ENCODE results near the gene RASSF7. TPM values are rescaled to one million over a fixed set of nuclear protein-coding genes. Genes with fewer than 3 reads are reported as not detected.

The RASSF7 gene
- total and polyA plus RNA-seq, 2 of the 8 experiments (the other 6 are each of a cell fraction or from before 2014, with no cell fraction given): 22.3 to 43.9 TPM

DNA sequence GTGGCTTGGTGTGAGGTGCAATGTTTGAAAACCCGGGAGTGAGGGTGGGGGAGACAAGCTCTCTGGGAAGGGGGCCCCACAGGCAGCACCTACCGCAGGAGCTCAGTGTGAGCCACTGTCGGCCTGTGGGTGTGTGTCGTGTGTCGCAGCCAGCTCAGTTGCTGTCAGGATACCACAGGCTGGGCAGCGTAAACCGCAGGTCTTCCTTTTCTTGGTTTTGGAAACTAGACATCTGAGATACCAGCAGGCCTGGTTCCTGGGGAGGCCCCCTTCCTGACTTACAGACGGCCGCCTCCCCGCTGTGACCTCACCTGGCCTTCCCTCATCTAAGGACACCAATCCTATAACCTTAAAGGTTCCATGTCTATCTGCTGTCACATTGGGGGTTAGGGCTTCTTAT lies 35.6 kb downstream of the RASSF7 start:
- no peak overlapping the region for H3K9ac ChIP-seq (replicated peaks in 1 of 4; ENCODE audit: extremely low read depth in 1 of 4, low read depth in 3 of 4, low read length in 3 of 4)
- no peak for TF ChIP-seq RBBP5 (IDR thresholded peaks at IDR 0.05; ENCODE audit: borderline replicate concordance, low read depth, low read length)
- WGBS, 2 experiments (ENCODE audit: extremely low coverage in 1 of 2, insufficient coverage in 1 of 2, insufficient read length in 1 of 2, insufficient replicate concordance in 2 of 2, low coverage in 1 of 2, low lambda C conversion rate in 2 of 2, missing lambda C conversion rate in 1 of 2): 98% methylated on average over 9 of the region's 10 CpGs; no CpG with 5 or more reads in 1 of the 2 experiments
- peaks cover 20 to 62% (median 50%) of the 10 kb centered on the region in 4 experiments for H3K36me3 ChIP-seq (ENCODE audit: control insufficient read depth in 2 of 4, insufficient read depth in 4 of 4, low read length in 3 of 4)
- no peak overlapping the region for H3K4ac ChIP-seq (replicated peaks; ENCODE audit: insufficient read length, low read depth, low read length)
- H4K5ac ChIP-seq (ENCODE audit: insufficient read length, low read depth, low read length): no peak overlapping the region
- no peaks in the 10 kb centered on the region for H3K9me3 ChIP-seq (ENCODE audit: insufficient read depth in 2 of 2, low read depth in 1 of 2, low read length in 1 of 2)
- no peak overlapping the region for H2AK5ac ChIP-seq (ENCODE audit: low read depth, low read length)
- H3K23ac ChIP-seq (ENCODE audit: insufficient read length): no peak overlapping the region
- ChIA-PET POLR2A (ENCODE audit: partially characterized antibody) (interaction anchor here (0.7 kb wide), 1 partner anchor 15 kb away, joined by 3 read pairs; no protein-coding TSS in a partner anchor), CTCF (ENCODE audit: partially characterized antibody) (interaction anchor here (0.7 to 2.4 kb wide), 9 partner anchors 12 to 167 kb away, joined by 3 to 8 read pairs (median 3); partner anchors contain the start of gene SCT)
- no peaks in the 10 kb centered on the region for H3K4me1 ChIP-seq (replicated peaks in 1 of 4; ENCODE audit: control insufficient read depth in 3 of 4, insufficient read depth in 4 of 4, low read length in 3 of 4)
- H3K56ac ChIP-seq (replicated peaks; ENCODE audit: insufficient read length, low read depth, low read length): no peak overlapping the region
- no peak overlapping the region for H4K91ac ChIP-seq (replicated peaks; ENCODE audit: insufficient read length, low read length)
- no peaks in the 10 kb centered on the region; a peak in 1 of 4 replicates for H3K79me2 ChIP-seq (ENCODE audit: control insufficient read depth in 1 of 2, insufficient read depth in 2 of 2, low read length in 2 of 2)
- no peak overlapping the region for H3K4me3 ChIP-seq (ENCODE audit: extremely low read depth in 1 of 4, insufficient read depth in 2 of 4, low read depth in 3 of 4, low read length in 4 of 4)
- H2BK12ac ChIP-seq (ENCODE audit: low read depth, low read length): no peak overlapping the region
- no peak overlapping the region for H2BK15ac ChIP-seq (ENCODE audit: low read length)
- no peak overlapping the region for H3K14ac ChIP-seq (ENCODE audit: insufficient read length)
- H3K4me2 ChIP-seq (ENCODE audit: insufficient read depth in 1 of 2, low read depth in 2 of 2, low read length in 2 of 2): no peak overlapping the region
- FAIRE-seq (no peak), DNase-seq (ENCODE audit: low read depth in 1 of 2, low spot score in 2 of 2) (no peak)
- H3K23me2 ChIP-seq (ENCODE audit: low read depth, low read length): no peaks in the 10 kb centered on the region
- H2BK20ac ChIP-seq (ENCODE audit: low read length): no peak overlapping the region
- H2AFZ ChIP-seq (ENCODE audit: low read length): no peak overlapping the region
- H2BK120ac ChIP-seq (replicated peaks; ENCODE audit: low read depth, low read length): no peak overlapping the region
- no peak overlapping the region for H2BK5ac ChIP-seq (ENCODE audit: low read depth, low read length)
- no peaks in the 10 kb centered on the region for H3K27me3 ChIP-seq (replicated peaks in 1 of 4; ENCODE audit: control insufficient read depth in 3 of 4, extremely low read depth in 1 of 4, insufficient read depth in 3 of 4, low read length in 3 of 4)
- peaks cover 5 to 6% of the 10 kb centered on the region in 2 experiments for H4K20me1 ChIP-seq (replicated peaks in 1 of 2; ENCODE audit: control insufficient read depth in 1 of 2, insufficient read depth in 2 of 2, low read length in 2 of 2)
- H3K79me1 ChIP-seq (ENCODE audit: low read depth, low read length): peaks cover 4% of the 10 kb centered on the region; the same call in 1 of the 2 replicates
- H3K27ac ChIP-seq (ENCODE audit: low read depth, low read length): no peak overlapping the region
- H3K18ac ChIP-seq (ENCODE audit: extremely low read depth, low read length): no peak overlapping the region
- H4K8ac ChIP-seq (ENCODE audit: extremely low read depth, insufficient read depth, low read length): no peak overlapping the region
